GM19324 (cell line): ENCODE data around the gene DAP3.
"Not testable (repeated sequence)": the region's sequence is repeated elsewhere in the genome, so short reads cannot be mapped to it uniquely, and the experiment has no call there.

Source experiments
- ATAC-seq: cut with Tn5 transposase; IDR thresholded peaks from one replicate; pipeline ENCODE4 v1.9.1; 2021; ENCODE audit warnings: mild to moderate bottlenecking, moderate library complexity; ENCODE audit not compliant: unreplicated experiment, low FRiP score

Gene DAP3

GRCh38 chr1:155715056-155715455 lies 26.2 kb downstream of the DAP3 start:
- ATAC-seq, result not testable (repeated sequence)

DNA sequence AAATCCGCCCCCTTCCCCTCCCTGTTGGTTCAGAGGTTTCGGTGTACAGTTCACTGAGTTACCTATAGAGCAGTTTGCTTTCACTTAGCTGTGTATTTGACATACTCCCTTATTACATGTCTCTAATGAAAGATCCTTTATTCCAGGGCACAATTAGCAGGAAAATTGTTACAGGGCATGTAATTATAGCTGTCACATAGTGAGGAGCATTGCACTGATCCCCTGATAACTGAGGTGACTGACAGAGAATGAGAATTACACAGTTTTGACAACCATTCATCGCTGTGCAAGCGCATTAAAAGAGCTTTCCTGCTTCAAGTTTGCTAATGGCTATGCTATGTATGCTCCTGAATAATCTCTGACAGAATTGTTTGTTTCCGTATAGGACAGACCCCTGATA lies 26.9 kb downstream of the DAP3 start:
- ATAC-seq, result no peak

DNA sequence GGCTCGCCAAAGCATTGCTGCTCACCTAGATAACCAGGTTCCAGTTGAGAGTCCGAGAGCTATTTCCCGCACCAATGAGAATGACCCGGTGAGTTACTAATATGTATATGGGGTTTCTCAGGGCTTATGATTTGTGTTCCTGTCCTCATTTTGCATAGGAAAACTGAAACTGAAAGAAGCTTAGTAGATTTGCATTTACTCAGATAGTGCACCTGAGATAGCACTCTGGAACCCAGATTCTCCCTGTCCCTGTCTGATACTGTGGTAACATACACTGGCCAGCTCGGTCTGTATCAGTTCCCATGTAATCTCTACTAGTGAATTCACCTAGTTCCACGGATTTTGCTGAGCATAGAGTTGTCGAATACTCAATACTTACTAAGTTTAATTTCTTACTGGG lies 28.1 kb downstream of the DAP3 start:
- no peak for ATAC-seq

- ATAC-seq, result not testable (repeated sequence)
Observed at GRCh38 chr1:155718524-155719115, 29.7 kb downstream of the DAP3 start.

DNA sequence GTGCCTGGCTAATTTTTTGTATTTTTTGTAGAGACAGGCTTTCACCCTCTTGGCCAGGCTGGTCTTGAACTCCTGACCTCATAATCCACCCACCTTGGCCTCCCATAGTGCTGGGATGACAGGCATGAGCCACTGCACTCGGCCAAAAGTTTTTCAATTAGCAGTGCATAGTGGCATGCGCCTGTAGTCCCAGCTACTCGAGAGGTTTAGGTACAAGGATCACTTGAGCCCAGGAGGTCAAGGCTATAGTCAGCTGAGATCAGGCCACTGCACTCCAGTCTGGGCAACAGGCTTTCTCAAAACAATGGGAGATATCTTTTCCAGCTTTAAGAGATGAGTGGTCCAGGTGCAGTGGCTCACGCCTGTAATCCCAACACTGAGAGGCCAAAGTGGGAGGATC lies 30.8 kb downstream of the DAP3 start:
- no peak for ATAC-seq

DNA sequence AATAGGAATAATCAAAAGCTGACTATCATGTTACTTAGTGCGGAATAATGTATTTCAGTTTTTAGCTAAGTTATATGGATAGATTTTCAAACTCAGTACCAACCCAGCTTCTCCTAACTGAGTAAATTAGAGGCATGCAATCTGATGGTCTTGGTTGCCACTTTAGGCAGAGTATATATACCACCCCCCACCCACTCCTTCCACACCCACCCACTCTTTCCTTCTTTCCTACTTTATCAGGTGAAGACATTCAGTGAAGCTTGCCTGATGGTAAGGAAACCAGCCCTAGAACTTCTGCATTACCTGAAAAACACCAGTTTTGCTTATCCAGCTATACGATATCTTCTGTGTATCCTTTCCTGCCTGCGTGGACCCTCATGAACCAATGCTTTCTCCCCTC lies 36.3 kb downstream of the DAP3 start:
- no peak for ATAC-seq

GRCh38 chr1:155729031-155729898 lies 40.4 kb downstream of the DAP3 start:
- ATAC-seq, result no peak

- ATAC-seq, result no peak
Observed at GRCh38 chr1:155740995-155741394, 52.1 kb downstream of the DAP3 start.

GRCh38 chr1:155741908-155742307 lies 53.0 kb downstream of the DAP3 start:
- ATAC-seq, result no peak

DNA sequence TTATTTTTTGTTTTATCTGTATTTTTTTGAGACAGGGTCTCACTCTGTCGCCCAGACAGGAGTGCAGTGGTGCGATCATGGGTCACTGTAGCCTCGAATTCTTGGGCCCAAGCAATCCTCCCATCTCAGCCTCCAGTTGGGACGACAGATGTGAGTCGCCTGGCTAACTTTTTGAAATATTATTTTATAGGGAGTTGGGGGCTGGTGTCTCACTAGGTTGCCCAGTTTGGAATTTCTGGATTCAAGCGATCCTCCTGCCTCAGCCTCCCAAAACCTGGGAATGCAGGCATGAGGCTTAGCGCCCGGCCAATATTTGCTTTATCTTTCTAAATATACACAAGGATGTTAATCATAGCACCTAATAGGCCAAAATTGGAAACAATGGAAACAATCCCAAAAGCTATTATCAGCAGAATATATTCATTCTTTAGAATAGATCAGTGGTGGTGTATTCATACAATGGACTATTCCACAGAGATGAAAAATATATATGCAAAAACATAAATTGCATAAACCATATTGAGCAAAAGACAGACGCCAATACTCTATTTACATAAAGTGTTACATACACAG lies 55.9 kb downstream of the DAP3 start:
- ATAC-seq, result no peak

- ATAC-seq, result peak; percentile 86
Observed at GRCh38 chr1:155745284-155746228, 56.7 kb downstream of the DAP3 start.

GRCh38 chr1:155747586-155747985 lies 58.7 kb downstream of the DAP3 start:
- not testable (repeated sequence) for ATAC-seq

- ATAC-seq, result not testable (repeated sequence)
Observed at GRCh38 chr1:155748141-155748540, 59.2 kb downstream of the DAP3 start.

DNA sequence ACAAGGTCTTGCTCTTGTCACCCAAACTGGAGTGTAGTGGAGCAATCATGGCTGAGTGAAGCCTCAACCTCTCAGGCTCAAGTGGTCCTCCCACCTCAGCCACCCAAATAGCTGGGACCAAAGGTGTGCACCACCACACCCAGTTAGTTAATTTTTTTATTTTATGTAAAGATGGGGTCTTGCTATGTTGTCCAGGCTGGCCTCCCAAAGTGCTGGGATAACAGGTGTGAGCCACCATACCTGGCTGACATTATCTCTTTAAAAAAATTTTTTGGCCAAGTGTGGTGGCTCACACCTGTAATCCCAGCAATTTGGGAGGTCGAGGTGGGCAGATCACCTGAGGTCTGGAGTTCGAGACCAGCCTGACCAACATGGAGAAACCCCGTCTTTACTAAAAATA lies 70.1 kb downstream of the DAP3 start:
- ATAC-seq, result not testable (repeated sequence)

DNA sequence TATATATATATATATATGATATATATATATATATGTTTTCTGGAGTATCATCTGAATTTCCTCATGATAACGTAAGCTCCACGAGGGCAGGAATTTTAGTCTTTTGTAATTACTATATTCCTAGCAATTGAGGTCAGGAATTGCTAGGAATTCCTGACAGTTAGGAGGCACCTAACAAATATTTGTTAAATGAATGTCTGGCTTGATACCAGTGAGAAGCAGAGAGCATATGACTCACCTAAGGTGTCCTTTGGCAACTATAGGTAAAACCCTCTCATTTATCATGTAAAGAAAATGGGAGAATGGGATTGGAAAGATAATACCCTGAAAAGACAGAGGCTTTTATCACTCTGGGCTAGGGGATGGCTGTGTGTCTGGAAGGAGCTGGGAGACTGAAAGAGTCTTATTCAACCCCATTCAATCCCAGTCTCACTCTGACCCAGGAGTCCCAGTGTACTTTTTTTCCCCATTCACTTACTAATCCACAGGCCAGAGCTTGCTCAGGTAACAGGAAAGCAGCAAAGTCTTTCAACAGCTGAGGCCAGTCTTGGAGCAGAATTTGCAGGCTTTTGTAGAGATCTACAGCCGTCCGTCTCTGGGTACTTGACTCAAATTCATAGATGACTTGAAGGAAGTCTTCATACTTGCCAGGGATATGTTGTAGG lies 71.2 kb downstream of the DAP3 start:
- no peak for ATAC-seq

- no peak for ATAC-seq
Observed at GRCh38 chr1:155760751-155761475, 72.0 kb downstream of the DAP3 start.

DNA sequence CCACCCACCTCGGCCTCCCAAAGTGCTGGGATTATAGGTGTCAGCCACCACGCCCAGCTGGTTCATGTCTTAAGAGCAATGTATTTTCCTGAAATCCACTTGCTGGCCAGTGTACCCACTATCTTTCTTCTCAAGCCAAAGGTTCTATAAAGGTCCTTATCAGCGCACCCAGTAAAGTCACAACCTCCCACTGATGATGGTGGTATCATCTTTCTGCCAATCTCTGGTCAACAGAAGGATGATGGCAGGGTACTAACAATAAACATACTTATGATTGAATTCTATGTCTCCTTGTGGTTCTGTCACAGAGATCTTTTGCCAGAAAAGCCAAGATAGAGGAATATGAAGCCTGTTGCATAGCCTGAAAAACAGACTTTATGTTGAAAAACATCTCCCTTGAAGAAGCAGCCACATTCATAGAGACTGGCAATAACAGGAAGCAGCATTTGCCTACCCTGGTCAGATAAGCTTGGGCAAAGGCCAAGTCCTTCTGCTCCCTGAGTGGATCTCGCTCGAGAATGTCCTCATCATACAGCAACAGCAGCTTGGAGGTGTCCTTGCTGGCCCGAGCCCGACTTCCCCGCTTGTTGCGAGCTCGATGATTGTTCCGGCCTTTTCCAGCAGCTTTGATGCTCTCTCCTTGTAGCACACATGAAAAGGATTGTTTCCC lies 73.0 kb downstream of the DAP3 start:
- ATAC-seq, result no peak

DNA sequence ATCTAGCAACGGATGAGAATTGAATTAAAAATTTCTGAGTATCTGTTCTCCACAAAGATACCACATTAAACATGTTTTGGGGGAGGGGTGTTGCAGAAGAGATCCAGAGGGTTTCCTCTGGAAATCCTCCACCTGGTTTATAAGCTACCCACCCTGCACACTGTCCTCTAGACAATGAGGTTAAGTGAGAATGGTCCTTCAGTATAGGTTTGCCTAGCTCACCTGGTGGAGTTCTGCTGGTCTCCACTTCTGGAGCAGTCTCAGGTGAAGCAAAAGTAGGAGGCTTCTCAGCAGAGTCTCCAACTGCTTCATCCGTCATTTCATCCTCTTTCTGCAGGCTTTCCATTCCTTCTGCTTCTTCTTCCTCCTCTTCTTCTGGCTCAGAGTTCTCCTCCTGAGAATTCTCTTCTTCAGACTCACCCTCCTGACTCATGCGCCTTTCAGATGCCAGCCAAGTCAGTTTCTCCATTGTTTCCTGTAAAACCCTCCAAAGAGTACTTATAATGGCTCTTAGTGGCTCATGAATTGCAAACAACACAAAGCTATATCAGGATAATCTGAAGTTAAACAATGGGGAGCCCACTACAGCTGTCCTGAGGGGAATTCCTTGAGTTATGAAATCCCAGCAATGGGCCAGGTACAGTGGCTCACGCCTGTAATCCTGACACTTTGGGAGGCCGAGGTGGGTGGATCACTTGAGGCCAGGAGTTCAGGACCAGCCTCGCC lies 74.4 kb downstream of the DAP3 start:
- ATAC-seq, result not testable (repeated sequence)
